ENCODE results near the gene NAA40. TPM values are rescaled to one million over a fixed set of nuclear protein-coding genes. Genes with fewer than 3 reads are reported as not detected.

NAA40 gene
- total and polyA plus RNA-seq, 10 of the 15 experiments (the other 5 are each of a cell fraction or from before 2014, with no cell fraction given): 4.8 to 31.6 (median 22.2) TPM

- H3K4me2 ChIP-seq (ENCODE audit: control insufficient read depth, insufficient read depth): no peak overlapping the region
- TF ChIP-seq FOXK2 (IDR thresholded peaks at IDR 0.05): no peak
- TF ChIP-seq EZH2 (IDR thresholded peaks at IDR 0.05; ENCODE audit: borderline replicate concordance, control insufficient read depth, low read depth, low read length): no peak
- no peak for TF ChIP-seq RB1 (IDR thresholded peaks at IDR 0.05; ENCODE audit: borderline replicate concordance)
- TF ChIP-seq CHD4 (IDR thresholded peaks at IDR 0.05): no peak
- TF ChIP-seq KLF5 (IDR thresholded peaks at IDR 0.05; ENCODE audit: partially characterized antibody): no peak
- TF ChIP-seq CHD1 (IDR thresholded peaks at IDR 0.05; ENCODE audit: low read depth, low read length): no peak
- no peak for TF ChIP-seq RAD51 (IDR thresholded peaks at IDR 0.05)
- TF ChIP-seq, protein P1, sequence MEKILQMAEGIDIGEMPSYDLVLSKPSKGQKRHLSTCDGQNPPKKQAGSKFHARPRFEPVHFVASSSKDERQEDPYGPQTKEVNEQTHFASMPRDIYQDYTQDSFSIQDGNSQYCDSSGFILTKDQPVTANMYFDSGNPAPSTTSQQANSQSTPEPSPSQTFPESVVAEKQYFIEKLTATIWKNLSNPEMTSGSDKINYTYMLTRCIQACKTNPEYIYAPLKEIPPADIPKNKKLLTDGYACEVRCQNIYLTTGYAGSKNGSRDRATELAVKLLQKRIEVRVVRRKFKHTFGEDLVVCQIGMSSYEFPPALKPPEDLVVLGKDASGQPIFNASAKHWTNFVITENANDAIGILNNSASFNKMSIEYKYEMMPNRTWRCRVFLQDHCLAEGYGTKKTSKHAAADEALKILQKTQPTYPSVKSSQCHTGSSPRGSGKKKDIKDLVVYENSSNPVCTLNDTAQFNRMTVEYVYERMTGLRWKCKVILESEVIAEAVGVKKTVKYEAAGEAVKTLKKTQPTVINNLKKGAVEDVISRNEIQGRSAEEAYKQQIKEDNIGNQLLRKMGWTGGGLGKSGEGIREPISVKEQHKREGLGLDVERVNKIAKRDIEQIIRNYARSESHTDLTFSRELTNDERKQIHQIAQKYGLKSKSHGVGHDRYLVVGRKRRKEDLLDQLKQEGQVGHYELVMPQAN (conservative IDR thresholded peaks at IDR 0.05): no peak
- TF ChIP-seq SPI1 (IDR thresholded peaks at IDR 0.05; ENCODE audit: borderline replicate concordance, insufficient read depth, low read depth, low read length): no peak
- peak; percentile 79 for TF ChIP-seq RUNX3 (IDR thresholded peaks at IDR 0.05; ENCODE audit: low read length)
- TF ChIP-seq, protein P2, sequence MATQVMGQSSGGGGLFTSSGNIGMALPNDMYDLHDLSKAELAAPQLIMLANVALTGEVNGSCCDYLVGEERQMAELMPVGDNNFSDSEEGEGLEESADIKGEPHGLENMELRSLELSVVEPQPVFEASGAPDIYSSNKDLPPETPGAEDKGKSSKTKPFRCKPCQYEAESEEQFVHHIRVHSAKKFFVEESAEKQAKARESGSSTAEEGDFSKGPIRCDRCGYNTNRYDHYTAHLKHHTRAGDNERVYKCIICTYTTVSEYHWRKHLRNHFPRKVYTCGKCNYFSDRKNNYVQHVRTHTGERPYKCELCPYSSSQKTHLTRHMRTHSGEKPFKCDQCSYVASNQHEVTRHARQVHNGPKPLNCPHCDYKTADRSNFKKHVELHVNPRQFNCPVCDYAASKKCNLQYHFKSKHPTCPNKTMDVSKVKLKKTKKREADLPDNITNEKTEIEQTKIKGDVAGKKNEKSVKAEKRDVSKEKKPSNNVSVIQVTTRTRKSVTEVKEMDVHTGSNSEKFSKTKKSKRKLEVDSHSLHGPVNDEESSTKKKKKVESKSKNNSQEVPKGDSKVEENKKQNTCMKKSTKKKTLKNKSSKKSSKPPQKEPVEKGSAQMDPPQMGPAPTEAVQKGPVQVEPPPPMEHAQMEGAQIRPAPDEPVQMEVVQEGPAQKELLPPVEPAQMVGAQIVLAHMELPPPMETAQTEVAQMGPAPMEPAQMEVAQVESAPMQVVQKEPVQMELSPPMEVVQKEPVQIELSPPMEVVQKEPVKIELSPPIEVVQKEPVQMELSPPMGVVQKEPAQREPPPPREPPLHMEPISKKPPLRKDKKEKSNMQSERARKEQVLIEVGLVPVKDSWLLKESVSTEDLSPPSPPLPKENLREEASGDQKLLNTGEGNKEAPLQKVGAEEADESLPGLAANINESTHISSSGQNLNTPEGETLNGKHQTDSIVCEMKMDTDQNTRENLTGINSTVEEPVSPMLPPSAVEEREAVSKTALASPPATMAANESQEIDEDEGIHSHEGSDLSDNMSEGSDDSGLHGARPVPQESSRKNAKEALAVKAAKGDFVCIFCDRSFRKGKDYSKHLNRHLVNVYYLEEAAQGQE (IDR thresholded peaks at IDR 0.05; ENCODE audit: low read depth, low read length): peak; percentile 82
- no peak overlapping the region for H3K4me3 ChIP-seq
- SMC1A ChIA-PET (ENCODE audit: uncharacterized antibody, unreplicated experiment): interaction anchor here (0.8 to 1.7 kb wide), 2 partner anchors 54 to 55 kb away, joined by 3 read pairs; no protein-coding TSS in a partner anchor
- peaks cover 20% of the 10 kb centered on the region for H3K4me1 ChIP-seq (ENCODE audit: control insufficient read depth, insufficient read depth, low read length)
- in situ Hi-C loops (cut with MboI): no loop called here
- POLR2A ChIA-PET: interaction anchor here (1.1 kb wide), 1 partner anchor 8 kb away, joined by 3 read pairs; no protein-coding TSS in a partner anchor
- H3K36me3 ChIP-seq (ENCODE audit: control insufficient read depth in 2 of 2, insufficient read depth in 2 of 2, low read length in 1 of 2): peaks cover 19 to 26% of the 10 kb centered on the region in 2 experiments
- H4K20me1 ChIP-seq (ENCODE audit: control insufficient read depth, insufficient read depth): no peaks in the 10 kb centered on the region
- no TSS peak for BruUV-seq (replicated peaks)
- no peak overlapping the region for H3K27ac ChIP-seq (ENCODE audit: control insufficient read depth, insufficient read depth)
- FAIRE-seq (peak; percentile 75), ATAC-seq (no peak), DNase-seq (ENCODE audit: low read depth, low spot score) (no peak)
- no peak overlapping the region for H2AFZ ChIP-seq (ENCODE audit: control insufficient read depth, low read depth, low read length)
- H3K9me3 ChIP-seq (replicated peaks; ENCODE audit: control insufficient read depth, insufficient read depth, low read length): no peaks in the 10 kb centered on the region
- RAD21 ChIA-PET (ENCODE audit: unreplicated experiment): interaction anchor here (2.5 kb wide), 1 partner anchor 54 kb away, joined by 10 read pairs; the partner anchor contains the start of gene MARK2
- intact Hi-C loops (cut with micrococcal nuclease; ENCODE audit: unreplicated experiment): no loop called here
- peaks cover 34% of the 10 kb centered on the region for H3K79me2 ChIP-seq (ENCODE audit: control insufficient read depth, insufficient read depth, low read length)
- CTCF ChIA-PET: interaction anchor here (1.9 kb wide), 1 partner anchor 55 kb away, joined by 8 read pairs; no protein-coding TSS in a partner anchor
- H3K9ac ChIP-seq (ENCODE audit: control insufficient read depth, insufficient read depth, low read length): no peak overlapping the region
- 10% methylated on average over 3 of the region's 3 CpGs for WGBS (ENCODE audit: insufficient coverage, insufficient replicate concordance, low lambda C conversion rate, missing lambda C conversion rate)
- H3K27me3 ChIP-seq (replicated peaks in 1 of 2; ENCODE audit: control insufficient read depth in 2 of 2, insufficient read depth in 2 of 2, low read length in 1 of 2): no peaks in the 10 kb centered on the region
These were observed 46.6 kb upstream of the NAA40 start for GRCh38 chr11:63892228-63892627.

Data from GM12878 (cell line).